ENCODE data around the gene CRYBA2.

The CRYBA2 gene

DNA sequence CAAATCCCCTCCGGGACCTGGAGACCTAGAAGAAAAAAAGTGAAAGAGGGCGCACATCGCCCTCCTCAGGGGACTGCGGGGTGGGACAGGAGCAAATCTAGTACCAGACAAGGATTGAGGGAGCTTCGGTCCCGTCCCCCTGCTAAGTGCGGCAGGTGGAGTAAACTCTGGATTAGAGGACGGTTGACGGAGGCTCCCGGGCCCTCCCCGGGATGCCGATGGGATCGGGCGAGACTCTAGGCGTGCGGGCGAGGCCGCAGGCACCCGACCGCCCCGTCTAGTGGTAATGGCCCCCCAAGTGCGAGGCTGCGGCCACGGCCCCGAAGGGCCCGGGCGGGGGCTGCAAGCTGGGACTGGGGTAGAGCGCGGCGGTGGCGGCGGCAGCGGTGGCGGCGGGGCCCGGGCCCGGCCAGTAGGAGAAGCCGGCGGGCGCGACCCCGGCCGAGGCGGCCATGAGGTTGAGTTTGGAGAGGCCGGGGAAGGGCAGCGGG is 11.8 kb downstream of the CRYBA2 start:
- TF ChIP-seq SIN3A (IDR thresholded peaks at IDR 0.05; ENCODE audit: borderline replicate concordance, insufficient read depth, low read length) (no peak), FOXP2 (optimal IDR thresholded peaks at IDR 0.05; ENCODE audit: borderline replicate concordance, extremely low read depth, extremely low read length, insufficient read depth) (no peak), REST (IDR thresholded peaks at IDR 0.05; ENCODE audit: insufficient read depth in 1 of 2, low read depth in 2 of 2, low read length in 2 of 2) (no peak), TAF1 (IDR thresholded peaks at IDR 0.05; ENCODE audit: borderline replicate concordance, insufficient read depth, low read length) (no peak), POLR2AphosphoS5 (IDR thresholded peaks at IDR 0.05; ENCODE audit: low read depth, low read length) (no peak)

DNA sequence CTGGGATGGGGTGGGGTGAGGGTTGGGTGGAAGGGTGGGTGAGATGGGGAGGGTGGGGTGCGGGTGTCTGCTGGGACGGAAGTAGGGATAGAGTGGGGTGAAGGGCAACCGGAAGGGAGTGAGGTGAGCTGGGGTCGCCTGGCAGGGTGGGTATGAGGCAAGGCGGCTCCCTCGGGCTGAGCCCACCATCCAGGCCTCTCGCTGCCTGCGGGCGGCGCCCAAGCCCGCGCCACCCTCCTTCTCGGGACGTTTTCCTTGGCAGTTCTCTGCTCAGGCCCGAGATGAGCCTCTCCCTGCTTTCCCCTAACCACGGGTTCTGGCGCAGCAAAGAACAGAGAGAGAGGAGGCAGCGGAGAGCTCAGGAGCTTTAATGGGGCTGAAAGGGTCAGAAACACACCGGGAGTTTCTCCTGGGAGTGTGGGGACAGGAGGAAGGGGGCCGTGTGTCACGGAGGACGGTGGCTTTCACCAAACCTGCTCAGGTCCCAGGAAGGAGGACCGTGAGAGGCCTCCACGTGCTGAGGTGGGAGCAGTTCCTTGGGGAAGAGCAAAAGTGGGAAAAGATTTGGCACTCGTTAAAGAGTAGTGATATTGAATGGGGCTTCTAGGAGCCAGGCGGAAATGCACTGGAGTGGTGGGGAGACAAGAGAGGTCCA is 12.4 kb downstream of the CRYBA2 start:
- TF ChIP-seq TAF1 (IDR thresholded peaks at IDR 0.05; ENCODE audit: borderline replicate concordance, insufficient read depth, low read length): no peak
- no peak for TF ChIP-seq FOXP2 (optimal IDR thresholded peaks at IDR 0.05; ENCODE audit: borderline replicate concordance, extremely low read depth, extremely low read length, insufficient read depth)

GRCh38 chr2:218979846-218980734 is 13.1 kb downstream of the CRYBA2 start:
- no peak for TF ChIP-seq TAF1 (IDR thresholded peaks at IDR 0.05; ENCODE audit: borderline replicate concordance, insufficient read depth, low read length)
- TF ChIP-seq POLR2AphosphoS5 (IDR thresholded peaks at IDR 0.05; ENCODE audit: low read depth, low read length): no peak
- no peak for TF ChIP-seq FOXP2 (optimal IDR thresholded peaks at IDR 0.05; ENCODE audit: borderline replicate concordance, extremely low read depth, extremely low read length, insufficient read depth)
- TF ChIP-seq SIN3A (IDR thresholded peaks at IDR 0.05; ENCODE audit: borderline replicate concordance, insufficient read depth, low read length): no peak
- TF ChIP-seq REST (IDR thresholded peaks at IDR 0.05; ENCODE audit: insufficient read depth in 1 of 2, low read depth in 2 of 2, low read length in 2 of 2): no peak

GRCh38 chr2:218975060-218975777 is 18.0 kb downstream of the CRYBA2 start:
- TF ChIP-seq POLR2AphosphoS5 (IDR thresholded peaks at IDR 0.05; ENCODE audit: low read depth, low read length) (no peak), TAF1 (IDR thresholded peaks at IDR 0.05; ENCODE audit: borderline replicate concordance, insufficient read depth, low read length) (no peak), SIN3A (IDR thresholded peaks at IDR 0.05; ENCODE audit: borderline replicate concordance, insufficient read depth, low read length) (no peak)

DNA sequence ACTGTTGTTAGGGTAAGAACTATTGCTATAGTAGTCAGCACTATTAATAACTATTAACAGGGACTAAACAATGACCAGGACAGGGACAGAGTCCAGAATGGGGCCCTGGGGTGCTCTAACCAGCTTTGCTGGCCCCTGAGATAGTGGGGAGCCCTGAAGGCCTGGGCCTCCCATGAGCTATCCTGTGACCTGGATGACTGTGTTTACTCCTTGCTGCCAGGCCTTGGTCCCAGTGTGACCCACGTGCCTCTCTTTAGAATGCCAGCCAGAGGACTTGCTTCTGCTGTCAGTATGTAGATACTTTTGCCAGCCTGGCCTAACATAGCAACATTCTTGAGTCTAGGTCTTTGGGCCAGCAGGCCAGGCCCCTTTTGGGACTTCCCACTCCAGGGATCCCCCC is 22.3 kb downstream of the CRYBA2 start:
- no peak for TF ChIP-seq REST (IDR thresholded peaks at IDR 0.05; ENCODE audit: insufficient read depth in 1 of 2, low read depth in 2 of 2, low read length in 2 of 2)
- no peak for TF ChIP-seq POLR2AphosphoS5 (IDR thresholded peaks at IDR 0.05; ENCODE audit: low read depth, low read length)
- TF ChIP-seq TAF1 (IDR thresholded peaks at IDR 0.05; ENCODE audit: borderline replicate concordance, insufficient read depth, low read length): no peak
- TF ChIP-seq FOXP2 (optimal IDR thresholded peaks at IDR 0.05; ENCODE audit: borderline replicate concordance, extremely low read depth, extremely low read length, insufficient read depth): no peak
- TF ChIP-seq SIN3A (IDR thresholded peaks at IDR 0.05; ENCODE audit: borderline replicate concordance, insufficient read depth, low read length): no peak

Measured in PFSK-1 (cell line).